HG03108 (cell line): Measurements from ENCODE around the gene CELF4.

Experiments used
- ATAC-seq: cut with Tn5 transposase; IDR thresholded peaks from one replicate; pipeline ENCODE4 v1.9.1; 2021; ENCODE audit warnings: moderate library complexity; ENCODE audit not compliant: unreplicated experiment

CELF4 gene

DNA sequence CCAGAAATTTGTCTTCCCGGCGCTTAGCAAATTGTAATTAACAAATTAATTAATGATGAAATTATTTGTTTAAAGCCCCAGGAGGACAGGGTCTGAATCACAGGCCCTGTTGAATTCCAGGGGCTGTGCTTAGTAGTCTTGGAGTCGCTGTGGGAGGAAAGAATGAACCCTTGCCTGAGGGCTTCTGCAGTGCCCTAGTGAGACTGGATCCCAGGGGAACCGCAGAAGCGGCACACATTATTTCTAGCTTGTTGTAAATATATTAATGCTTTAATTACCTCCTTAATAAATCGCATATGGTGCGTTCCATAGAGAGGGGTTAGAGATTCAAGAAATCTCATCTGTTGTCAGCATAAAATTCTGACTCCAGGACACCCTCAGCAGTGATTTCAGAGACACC lies 235.4 kb downstream of the CELF4 start:
- no peak for ATAC-seq

DNA sequence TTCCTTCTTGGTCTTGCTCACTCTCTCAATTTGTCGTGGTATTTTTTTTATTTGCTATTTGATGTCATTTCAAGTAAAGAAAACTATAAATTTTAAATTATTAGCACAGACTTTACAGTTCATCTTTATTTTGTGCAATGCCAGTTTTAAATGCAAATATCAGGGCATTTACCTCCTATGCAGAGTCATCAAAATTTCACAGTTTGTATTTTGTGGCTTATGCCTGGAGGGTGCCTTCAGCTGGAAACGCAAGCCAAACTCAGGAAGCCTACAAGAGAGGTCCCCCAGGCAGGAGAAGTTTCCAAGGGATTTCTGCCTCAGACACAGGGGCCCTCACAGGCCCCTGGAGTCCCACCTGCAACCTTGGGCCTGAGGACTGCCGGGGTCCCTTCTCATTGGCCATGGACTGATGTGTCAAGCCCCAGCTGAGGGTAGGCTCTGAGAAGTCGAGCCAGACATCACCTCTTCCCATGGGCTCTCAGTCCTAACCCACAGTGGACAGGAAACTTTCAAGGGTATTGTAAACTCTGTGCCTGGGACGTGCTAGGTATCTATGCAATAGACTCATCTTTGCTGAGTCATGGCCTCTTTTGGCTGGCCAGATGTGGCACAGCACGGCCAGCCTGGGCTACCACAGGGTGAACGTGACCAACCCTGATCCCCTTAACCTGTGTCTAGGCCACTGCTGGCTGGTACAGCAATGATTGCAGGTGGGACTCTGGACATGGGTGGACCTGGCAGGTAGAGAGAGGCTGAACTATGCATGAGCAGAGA lies 236.5 kb downstream of the CELF4 start:
- no peak for ATAC-seq

DNA sequence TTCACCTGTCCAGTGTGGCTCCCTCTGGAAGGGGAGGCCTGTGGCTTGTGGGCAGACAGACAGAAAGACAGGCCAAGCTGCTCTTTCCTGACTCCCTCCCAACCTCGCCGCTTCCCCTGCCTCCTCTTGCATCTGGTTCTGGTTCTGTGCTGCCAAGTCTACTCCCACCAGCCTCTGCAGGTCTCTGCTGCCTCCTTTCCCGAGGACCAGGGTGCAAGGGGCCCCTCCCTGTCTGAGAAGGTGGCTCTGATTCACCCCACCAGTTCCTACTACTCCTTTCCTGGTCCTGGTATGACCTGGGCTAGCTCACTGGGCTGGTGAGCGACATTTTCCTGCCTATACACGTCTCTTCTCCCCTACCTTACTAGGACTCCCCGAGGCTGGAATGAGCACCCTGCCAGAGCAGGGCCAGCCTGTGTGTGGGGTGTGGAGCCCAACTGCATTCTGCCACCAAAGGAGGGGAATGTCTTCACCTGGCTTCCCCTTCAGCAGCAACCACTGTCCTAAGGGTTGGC lies 238.5 kb downstream of the CELF4 start:
- ATAC-seq: no peak

DNA sequence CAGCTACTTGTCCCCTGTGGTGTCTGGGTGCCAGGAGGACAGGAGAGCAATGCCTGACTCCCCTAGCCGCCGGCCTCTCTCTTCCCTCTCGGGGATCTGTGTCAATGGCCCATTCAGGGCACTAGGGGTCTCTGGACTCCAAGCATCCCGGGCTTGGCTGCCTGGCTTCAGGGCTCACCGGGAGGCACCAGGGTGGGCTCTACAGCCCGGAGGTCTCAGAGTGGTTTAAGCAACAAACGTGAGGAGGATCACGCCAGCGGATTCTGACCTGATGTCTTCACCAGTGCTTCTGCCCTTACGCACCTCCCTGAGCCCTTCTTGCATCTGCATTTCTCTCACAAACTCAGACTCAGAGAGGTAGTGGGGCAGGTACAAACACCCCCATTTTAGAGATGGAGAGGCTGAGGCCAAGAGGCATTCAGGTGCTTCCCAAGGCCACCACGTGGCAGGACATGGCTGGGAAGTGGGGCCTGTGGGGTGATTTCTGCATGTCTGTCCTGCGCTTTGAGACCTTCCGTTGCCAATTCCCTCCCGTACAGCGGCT lies 243.0 kb downstream of the CELF4 start:
- peak; percentile 71 for ATAC-seq

DNA sequence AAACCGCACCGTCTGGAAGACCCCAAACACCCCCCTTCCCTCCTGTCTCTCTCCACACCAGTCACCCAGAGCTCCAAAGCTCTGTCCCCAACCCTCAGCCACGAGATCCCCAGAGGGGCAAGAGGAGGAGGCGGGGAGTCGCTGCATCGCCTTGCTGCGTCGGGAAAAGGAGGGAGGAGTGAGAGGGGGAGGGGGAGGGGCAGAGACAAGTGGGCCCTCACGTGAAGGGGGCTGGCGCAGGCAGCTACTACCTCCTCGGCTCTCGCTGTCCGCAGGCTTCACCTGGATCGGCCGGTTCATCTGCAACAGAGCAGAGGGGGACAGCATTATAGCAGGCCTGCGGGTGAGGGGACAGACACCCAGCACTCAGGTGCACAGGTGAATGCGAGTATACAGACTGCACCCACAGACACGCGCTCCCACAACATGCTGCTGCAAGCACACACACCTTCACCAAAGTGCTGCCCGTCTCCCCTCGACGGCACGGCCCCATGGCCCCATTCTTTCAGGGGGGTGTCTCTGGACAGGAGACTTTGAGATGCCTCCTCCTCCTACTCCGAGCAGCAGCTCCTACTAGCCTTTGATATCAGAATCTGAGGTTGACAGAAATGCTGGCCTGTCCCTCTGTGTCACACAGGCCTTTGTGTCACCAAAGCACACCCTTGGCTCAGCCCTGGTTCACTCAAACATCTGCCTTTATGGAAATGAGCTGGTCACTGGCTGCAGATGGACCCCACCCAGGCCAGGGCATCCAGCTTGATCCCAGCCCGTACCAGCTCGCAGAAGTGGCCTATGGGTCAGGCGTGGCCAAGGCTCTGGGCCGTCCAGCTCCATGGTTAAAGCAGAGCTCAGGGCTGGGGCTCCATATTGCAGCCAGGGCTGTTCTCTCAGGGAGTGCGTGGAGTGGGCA lies 243.8 kb downstream of the CELF4 start:
- no peak for ATAC-seq

DNA sequence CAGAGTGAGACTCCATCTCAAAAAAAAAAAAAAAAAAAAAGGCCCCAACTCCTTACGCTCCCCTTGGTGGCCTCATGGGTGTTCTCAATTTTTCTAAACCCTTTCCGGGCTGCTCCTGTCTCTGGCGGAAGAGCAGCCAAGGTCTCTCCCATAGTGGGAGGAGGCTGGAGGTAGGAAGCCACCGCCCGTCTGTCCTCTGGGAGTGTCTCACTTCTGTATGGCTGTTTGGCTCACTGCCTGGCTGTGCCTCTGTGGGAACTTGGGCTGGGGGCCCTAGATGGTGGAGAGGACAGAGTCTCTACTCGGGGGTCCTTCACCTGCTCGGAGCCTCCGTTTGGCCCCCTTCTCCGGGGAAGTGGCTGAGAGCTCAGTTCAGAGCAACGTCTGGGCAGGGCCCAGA lies 245.3 kb downstream of the CELF4 start:
- ATAC-seq: no peak

DNA sequence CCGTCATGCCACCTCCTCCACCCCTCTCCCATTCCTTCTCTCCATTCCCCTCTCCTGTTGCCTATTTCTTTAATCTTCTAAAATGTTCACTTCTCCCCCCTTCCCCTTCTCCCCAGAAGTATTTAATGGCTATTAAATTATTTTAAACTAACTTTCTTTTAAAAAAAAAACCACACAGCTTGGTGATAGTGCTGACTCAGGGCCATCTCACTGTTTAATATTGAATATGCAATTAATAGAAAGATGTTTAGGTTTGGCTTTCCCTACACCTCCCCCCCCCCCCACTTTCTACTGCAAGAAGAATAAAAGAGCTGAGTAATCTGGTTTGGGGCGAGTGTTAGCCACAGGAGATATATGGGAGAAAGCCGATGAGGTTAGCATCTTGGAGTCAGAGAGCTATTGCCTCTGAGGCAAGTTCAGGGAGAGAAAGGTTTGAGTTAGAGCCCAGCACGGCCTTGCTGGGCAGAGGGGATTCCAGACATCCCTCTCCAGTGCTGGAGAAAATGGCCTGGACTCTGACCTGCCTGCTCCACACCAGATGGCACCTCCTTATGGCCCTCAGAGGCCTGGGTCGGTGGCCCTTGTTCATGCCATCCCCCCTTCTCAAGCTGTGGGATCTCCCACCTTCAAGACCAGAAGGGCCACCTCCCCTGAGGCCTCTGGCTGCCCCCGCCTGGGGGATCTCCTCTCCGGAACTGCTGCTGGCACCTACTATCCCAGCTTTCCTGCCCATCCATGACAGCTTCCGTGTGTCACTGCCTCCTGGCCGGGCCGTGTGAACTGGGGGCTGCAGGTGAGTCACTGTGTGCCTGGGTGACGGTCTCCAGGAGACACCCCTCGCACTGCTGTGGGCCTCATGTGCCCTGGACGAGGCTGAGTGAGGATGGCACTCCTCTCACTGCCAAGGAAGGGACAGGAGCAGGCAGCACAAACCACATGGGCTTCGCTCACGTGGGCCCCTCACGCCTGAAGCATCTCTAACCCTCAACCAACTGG lies 246.9 kb downstream of the CELF4 start:
- no peak for ATAC-seq

DNA sequence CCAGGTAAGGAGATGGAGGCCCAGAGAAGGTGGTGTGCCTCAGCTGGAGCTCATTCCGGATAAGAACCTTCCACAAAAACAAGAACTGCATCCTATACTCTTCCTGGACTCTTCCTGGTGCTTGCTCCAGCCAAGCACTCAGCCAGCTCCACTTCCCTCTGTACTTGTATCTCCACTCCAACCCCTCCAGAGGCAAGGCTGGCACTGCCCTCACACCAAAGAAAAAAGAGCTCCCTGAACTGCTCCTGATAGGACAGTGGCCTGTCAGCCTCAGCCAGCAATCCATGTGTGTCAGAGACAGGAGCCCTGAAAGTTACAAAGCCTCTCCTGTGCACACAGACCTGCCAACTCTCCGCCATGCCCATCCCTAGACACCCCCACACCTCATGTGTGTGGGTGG lies 248.1 kb downstream of the CELF4 start:
- no peak for ATAC-seq

DNA sequence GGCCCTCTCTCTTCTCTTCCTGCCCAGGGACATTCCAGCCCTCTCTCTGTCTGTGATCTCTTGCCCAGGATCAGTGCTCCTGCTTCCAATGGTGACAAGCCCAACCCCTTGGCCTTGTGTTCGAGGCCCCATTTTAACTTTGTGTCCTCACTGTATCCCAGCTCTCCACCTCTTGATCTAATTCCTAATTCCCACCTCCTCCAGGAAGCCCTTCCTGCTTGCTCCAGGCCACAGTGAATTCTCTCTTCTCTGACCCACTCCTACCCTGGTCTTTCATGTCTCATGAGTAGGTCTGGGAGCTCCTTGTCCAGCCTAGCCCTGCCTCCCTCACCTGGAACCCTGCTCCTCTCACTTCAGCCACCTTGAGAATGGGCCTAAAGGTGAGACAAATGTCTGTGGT lies 249.1 kb downstream of the CELF4 start:
- no peak for ATAC-seq

DNA sequence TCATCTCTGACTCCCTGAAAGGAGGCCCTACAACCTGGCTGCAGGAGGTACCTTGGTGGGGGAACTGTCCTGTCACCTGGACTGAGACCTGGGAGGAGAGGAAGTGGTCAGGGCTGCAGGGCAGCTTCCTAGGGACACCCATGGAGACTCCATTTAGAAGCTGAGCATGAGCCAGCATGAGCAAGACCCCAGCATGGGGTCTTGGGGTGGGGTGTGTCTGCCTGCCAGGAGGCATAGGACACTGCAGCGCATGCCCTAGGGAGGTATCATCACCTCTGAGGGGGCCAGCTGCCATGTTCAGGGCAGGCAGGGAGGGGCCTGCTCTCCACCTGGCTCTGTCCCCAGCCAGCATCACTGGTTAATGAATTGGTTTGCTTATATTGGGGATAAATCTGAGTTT lies 249.7 kb downstream of the CELF4 start:
- no peak for ATAC-seq

DNA sequence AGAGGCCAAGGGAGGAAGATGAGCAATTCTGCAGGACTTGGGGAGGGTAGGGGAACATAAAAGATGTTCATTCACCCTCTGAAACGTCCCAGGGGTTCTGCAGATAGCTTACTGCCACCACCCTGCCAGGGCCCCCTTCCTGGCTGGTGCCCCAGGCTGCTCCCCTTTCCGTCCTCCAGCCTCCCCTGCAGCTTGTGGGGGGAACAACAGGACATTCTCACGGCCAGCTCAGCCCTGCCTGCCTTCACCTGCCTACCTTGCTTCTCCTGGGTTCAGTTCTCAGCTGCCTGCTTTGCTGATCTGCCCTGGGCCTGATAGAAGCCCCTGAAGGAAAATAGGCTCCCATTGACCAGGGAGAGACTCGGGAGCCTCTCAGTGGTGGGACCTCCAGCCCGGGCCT lies 251.1 kb downstream of the CELF4 start:
- no peak for ATAC-seq

DNA sequence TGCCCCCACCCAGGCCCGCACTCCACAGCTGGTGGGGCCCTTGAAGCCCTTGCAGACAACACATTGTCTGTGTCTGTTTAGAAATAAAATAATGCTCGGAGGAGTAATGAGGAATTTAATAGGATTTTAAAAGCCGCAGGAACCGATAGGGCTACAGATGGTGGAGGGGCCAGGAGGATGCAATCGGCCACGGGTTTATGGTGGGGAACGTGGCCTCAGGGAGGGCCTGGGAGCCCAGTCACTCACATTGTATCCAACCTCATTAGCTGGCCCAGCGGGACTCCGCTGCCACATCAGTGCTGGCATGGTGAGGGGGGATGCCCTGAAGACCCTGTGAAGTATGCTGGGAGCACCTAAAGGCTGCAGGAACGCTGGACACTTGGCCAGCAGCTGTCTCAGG lies 252.0 kb downstream of the CELF4 start:
- no peak for ATAC-seq

DNA sequence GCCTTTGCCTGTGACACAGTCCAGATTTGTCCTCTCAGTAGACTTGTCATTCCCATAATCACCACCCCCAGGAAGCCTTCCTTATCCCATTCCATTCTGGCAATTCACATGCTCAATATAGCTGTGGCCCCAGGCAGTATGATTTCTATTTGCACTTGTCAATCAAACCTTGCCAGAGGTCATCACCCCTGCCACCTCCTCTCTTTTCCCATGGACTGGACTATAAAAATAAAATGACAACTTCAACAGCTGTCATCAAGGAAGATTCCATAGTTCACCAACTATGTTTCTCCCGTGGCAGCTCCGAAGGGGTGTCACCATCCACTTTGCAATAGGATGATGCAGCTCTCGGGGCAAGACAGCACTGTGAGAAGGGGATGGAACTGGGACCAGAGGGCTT lies 255.7 kb downstream of the CELF4 start:
- ATAC-seq: no peak

DNA sequence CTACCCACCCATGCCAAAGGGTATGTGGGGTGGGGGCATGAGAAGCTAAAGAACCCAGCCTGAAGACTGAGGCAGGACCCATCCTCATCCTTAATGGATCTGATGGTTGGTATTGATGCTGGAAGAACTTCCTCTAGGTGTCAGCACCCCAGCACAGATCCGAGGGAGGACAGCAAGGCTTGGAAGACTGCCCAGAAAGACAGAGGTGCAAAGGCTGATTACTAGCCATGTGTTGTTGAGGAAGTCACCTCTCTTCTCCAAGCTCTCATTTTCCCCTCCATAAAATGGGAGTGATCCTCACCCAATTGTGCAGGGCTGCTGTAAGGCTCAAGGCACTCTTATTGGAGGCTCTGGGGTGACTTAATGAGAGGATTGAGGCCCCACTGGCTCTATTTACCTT lies 256.5 kb downstream of the CELF4 start:
- no peak for ATAC-seq

DNA sequence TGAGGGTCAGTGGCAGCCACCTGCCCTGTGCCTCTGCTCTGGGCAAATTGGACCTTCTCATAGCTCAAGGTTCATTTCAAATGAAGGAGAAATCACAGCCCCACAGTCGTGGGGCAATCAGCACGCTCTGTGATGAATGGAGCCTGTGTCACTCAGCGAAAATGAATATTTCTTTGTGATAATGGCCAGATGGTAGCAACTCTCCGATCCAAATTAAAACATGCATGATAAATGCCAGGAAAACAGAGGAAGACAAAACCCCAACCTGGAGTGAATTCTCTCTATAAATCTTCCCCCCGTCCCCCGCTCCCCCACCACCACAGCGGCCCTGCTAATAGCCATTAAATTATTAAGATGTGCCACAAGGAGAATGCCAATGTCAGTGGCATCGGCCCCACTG lies 258.4 kb downstream of the CELF4 start:
- no peak for ATAC-seq

DNA sequence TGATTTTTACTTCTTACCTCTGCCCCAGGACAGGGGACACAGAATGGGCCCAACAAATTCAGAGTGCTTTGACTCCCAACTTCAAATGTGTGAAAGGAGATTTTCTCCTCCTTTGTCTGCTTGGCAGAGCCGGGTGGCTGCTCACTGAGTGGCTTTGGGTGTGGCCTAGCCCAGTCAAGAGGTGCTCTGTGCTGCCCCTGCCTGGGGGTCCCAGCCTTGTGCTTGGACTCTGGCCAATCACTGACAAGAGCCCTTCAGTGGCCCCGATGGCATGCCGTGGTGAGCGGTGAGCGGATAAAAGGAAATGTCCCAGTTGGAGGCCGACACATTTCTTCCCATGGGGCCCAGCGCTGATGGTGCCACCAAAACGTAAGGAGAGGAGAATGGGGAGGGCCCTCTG lies 259.2 kb downstream of the CELF4 start:
- ATAC-seq: no peak

DNA sequence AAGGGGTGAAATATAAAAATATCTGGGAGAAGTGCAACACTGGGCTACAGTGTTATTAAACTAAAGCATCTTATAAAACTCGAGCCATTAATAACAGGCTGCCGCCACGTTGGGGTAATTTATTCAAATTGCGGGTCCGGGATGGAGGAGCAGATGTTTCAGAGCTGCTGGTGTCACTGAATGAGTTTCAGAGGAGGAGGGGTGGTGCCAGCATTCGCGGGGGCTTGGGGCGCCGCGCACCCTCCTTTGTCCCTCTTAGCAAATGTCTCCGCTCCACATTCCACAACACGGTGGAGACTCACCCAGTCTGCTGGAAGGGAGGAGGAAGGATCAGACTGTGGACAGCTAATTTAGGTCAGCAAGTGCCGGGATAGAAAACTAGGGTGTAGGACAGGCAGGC lies 260.5 kb downstream of the CELF4 start:
- ATAC-seq: no peak

DNA sequence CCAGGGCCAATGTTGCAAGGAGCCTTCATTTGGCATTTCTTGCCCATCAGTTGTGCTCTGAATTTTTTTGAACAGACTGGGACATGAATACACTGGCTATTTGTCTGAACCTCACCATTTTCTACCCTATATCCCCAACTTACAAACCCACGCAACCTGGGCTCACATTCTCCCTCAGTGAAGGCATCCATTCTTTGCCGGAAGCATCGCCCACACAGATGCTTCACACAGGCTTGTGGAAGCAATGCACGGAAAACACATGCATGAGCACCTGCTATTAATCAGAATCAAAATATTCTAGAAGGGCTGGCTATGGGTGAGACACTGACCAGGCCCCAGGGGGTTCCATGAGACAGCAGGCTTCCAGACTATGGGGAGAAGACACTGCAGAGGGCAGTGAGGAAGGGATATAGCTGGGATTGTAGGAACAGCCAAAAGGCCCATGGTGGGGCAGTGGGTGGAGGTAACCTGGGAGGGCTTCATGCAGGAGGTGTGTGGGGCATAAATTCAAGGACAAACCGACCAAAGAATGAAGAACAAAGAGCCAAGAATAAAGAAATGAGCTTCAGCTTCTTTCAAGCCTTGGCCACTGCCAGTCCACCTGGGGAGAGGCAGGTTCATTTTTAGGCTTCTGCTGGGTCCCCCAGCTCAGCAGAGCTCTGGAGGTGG lies 261.5 kb downstream of the CELF4 start:
- no peak for ATAC-seq

DNA sequence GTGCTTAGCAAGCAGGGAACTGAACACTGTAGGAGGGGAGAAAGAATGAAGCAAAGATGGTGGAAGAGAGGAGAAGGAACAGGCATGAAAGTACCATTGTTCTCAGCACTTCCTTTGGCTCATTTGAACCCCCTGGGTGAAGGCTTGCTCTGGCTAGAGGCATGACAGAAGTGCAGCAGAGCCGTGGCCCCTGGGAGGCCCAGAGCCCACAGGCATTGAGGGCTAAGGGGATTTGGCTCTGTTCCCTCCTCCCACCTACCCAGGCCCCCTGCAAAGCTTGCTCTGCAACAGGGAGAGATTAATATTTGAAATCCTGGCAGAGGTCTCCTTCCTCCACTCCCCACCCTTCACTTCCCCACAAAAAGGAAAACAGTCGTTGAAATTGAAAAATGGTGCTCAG lies 262.6 kb downstream of the CELF4 start:
- no peak for ATAC-seq

DNA sequence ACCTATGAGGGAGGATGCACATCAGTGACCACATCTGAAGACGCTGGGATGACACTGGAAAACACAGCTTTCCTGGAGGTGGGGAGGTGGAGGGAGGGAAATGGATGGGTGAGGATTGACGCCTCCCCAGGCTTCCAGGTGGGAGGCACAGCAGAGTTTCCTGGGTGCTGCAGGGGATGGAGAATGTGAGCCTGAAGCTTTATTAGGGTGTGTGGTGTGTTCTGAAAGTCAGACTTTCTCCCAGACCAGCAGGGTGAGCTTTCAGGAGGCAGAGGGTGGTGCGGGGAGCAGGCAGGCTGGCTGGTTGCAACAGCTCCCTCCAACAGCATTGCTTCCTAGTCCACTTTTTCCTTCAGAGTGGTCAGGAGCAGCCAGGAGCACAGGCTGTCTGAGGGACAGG lies 263.1 kb downstream of the CELF4 start:
- no peak for ATAC-seq
